GM12878 (cell line): ENCODE data around the gene MEIOSIN. TPM values are rescaled to one million over a fixed set of nuclear protein-coding genes. Genes with fewer than 3 reads are reported as not detected.

Experiments
- CEBPZ ChIP-seq: fragments of 150-350 bp; IDR thresholded peaks from 2 replicates; pipeline ENCODE4 v1.6.1; 2016; ENCODE audit warnings: low read depth, low read length
- CHD2 ChIP-seq: IDR thresholded peaks from 2 replicates; pipeline ENCODE4 v1.6.1; 2011; ENCODE audit warnings: low read depth, low read length, improper control_type of control experiment, borderline replicate concordance
- CREB1 ChIP-seq: IDR thresholded peaks from 2 replicates; pipeline ENCODE4 v1.6.1; 2012; ENCODE audit warnings: low read depth, mild to moderate bottlenecking, inconsistent platforms
- CTCF ChIP-seq, 3 experiments: IDR thresholded peaks in 2 of 3; conservative IDR thresholded peaks in 1 of 3; 2 replicates each; pipeline ENCODE4 v1.5.1; 2011; ENCODE audit warnings: low read depth in 3 of 3, low read length in 3 of 3, mild to moderate bottlenecking in 3 of 3, control low read depth in 2 of 3, moderate library complexity in 2 of 3, inconsistent platforms in 1 of 3, mixed read lengths in 1 of 3; ENCODE audit not compliant: control insufficient read depth in 2 of 3, insufficient read depth in 1 of 3; ENCODE audit errors: extremely low read depth in 1 of 3
- ETV6 ChIP-seq, 2 experiments: fragments of 450-650 bp in 1 of 2; IDR thresholded peaks in 1 of 2; conservative IDR thresholded peaks in 1 of 2; 2 replicates each; pipeline ENCODE4 v1.6.1; 2014; ENCODE audit warnings: antibody characterized with exemption in 1 of 2, borderline replicate concordance in 1 of 2, low read depth in 1 of 2, mild to moderate bottlenecking in 1 of 2, moderate library complexity in 1 of 2
- MEF2B ChIP-seq: fragments of 450-650 bp; IDR thresholded peaks from 2 replicates; pipeline ENCODE4 v1.6.1; 2018; ENCODE audit warnings: mild to moderate bottlenecking, moderate library complexity; ENCODE audit not compliant: partially characterized antibody, poor library complexity, severe bottlenecking
- MXI1 ChIP-seq: fragments of 150-350 bp; IDR thresholded peaks from 2 replicates; pipeline ENCODE4 v1.6.1; 2011; ENCODE audit warnings: low read depth, mild to moderate bottlenecking, inconsistent platforms, low read length, improper control_type of control experiment
- NBN ChIP-seq: fragments of 450-650 bp; IDR thresholded peaks from 2 replicates; pipeline ENCODE4 v1.6.1; 2016
- NFYA ChIP-seq: IDR thresholded peaks from 2 replicates; pipeline ENCODE4 v1.6.1; 2011; ENCODE audit warnings: low read depth, mild to moderate bottlenecking, low read length, improper control_type of control experiment, borderline replicate concordance
- NR2C2 ChIP-seq: IDR thresholded peaks from 2 replicates; pipeline ENCODE4 v1.6.1; 2011; ENCODE audit warnings: borderline replicate concordance, low read depth; ENCODE audit not compliant: control insufficient read depth, insufficient read length
- SIN3A ChIP-seq: IDR thresholded peaks from 2 replicates; pipeline ENCODE4 v1.6.1; 2012; ENCODE audit warnings: low read depth, low read length, improper control_type of control experiment
- SMARCA5 ChIP-seq: fragments of 450-650 bp; IDR thresholded peaks from 2 replicates; pipeline ENCODE4 v1.6.1; 2017; ENCODE audit warnings: mild to moderate bottlenecking
- SUPT20H ChIP-seq: IDR thresholded peaks from 2 replicates; pipeline ENCODE4 v1.6.1; 2011; ENCODE audit warnings: low read depth, mild to moderate bottlenecking, low read length, moderate library complexity, borderline replicate concordance; ENCODE audit not compliant: control insufficient read depth
- TCF7 ChIP-seq: IDR thresholded peaks from 2 replicates; pipeline ENCODE4 v1.6.1; 2014; ENCODE audit warnings: antibody characterized with exemption, borderline replicate concordance
- YY1 ChIP-seq: IDR thresholded peaks from 2 replicates; pipeline ENCODE4 v1.6.1; 2011; ENCODE audit warnings: low read depth, mild to moderate bottlenecking, low read length
- polyA plus RNA-seq, 11 experiments: library from polyadenylated mRNA; depleted of rRNA in 4 of 11; unstranded in 6 of 11; stranded (reverse) in 5 of 11; fragments of >200 nt; fragmentation: Nextera tagmentation in 4 of 11; fragmentation: Illumina TruSeq in 1 of 11; extraction: Ambion mirVana in 4 of 11; extraction: Trizol in 1 of 11; gene quantifications; 1 replicate in 1 of 11; 2 replicates in 10 of 11; pipeline versions ENCODE4 v1.2.1 to v1.2.3, GENCODE V29; 2011 to 2016; ENCODE audit warnings: inconsistent platforms in 2 of 11, missing spikeins in 2 of 11, low read depth in 1 of 11
- total RNA-seq, 4 experiments: library from RNA; depleted of rRNA in 3 of 4; stranded (reverse); fragments of >200 nt in 3 of 4; fragmentation: Illumina TruSeq in 1 of 4; extraction: Trizol in 1 of 4; gene quantifications; 2 replicates each; pipeline versions ENCODE4 v1.2.1 to v1.2.3, GENCODE V29; 2013 to 2021
- TF ChIP-seq, protein P1 (sequence below): fragments of 450-650 bp; IDR thresholded peaks from 2 replicates; pipeline ENCODE4 v1.6.1; 2017; ENCODE audit warnings: mild to moderate bottlenecking
- TF ChIP-seq, protein P2 (sequence below): fragments of 450-650 bp; formaldehyde crosslinking; IDR thresholded peaks from 2 replicates; pipeline ENCODE4 v1.4.0; 2022; ENCODE audit warnings: mild to moderate bottlenecking, moderate library complexity

Gene MEIOSIN
- total and polyA plus RNA-seq, 10 of the 15 experiments (the other 5 are each of a cell fraction or from before 2014, with no cell fraction given): 0.05 to 0.66 (median 0.14) TPM; not detected in 4

DNA sequence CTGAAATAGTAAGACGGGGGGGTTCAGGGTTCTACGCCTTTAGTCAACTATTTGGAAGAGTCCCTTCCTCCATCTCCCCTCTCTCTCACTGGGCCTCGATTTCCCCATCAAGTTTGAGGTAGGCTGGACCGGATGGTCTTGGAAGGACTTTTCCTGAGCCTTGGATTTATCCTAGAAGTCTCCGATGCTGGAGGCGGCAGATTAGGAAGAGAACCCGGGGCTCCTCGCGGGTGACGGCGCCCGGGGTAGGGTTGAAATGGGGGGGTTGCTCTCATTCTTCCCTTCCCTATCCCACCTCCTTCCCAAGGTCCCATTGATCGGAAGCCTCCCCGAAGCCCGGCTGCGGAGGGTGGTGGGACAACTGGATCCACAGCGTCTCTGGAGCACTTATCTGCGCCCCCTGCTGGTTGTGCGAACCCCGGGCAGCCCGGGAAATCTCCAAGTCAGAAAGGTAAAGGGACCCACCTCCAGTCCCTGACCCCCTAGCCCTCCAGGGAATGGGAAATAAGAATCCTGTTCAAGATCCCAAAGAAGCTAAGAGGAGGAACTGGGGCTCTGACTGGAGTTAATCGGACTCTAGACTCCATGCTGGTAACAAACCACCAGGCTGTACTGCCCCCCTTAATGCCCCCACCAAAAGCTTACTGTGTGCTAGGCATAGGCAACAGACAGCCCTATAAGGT lies 40.0 kb upstream of the MEIOSIN start (continued):
- 0 out of 2 replicates have a peak, but pooled peaks have one; percentile 55 for TF ChIP-seq SIN3A
- peak; percentile 59; the same call in 1 of the 2 replicates for TF ChIP-seq YY1
- TF ChIP-seq SUPT20H: no peak
- no peak for TF ChIP-seq NFYA
- 0 out of 2 replicates have a peak, but pooled peaks have one; percentile 34 for TF ChIP-seq CREB1
- TF ChIP-seq NBN: no peak
- TF ChIP-seq CTCF (IDR thresholded peaks at IDR 0.05 in 2 of 3, conservative IDR thresholded peaks at IDR 0.05 in 1 of 3; ENCODE audit: control insufficient read depth in 2 of 3, extremely low read depth in 1 of 3, insufficient read depth in 1 of 3, low read depth in 3 of 3, low read length in 3 of 3): peak; percentile 81 to 96 (median 96)
- TF ChIP-seq SMARCA5: peak; percentile 91
- TF ChIP-seq CEBPZ: no peak
- no peak for TF ChIP-seq MXI1
- TF ChIP-seq TCF7: no peak
- TF ChIP-seq NR2C2: no peak
- TF ChIP-seq CHD2: no peak
- TF ChIP-seq, protein P1, sequence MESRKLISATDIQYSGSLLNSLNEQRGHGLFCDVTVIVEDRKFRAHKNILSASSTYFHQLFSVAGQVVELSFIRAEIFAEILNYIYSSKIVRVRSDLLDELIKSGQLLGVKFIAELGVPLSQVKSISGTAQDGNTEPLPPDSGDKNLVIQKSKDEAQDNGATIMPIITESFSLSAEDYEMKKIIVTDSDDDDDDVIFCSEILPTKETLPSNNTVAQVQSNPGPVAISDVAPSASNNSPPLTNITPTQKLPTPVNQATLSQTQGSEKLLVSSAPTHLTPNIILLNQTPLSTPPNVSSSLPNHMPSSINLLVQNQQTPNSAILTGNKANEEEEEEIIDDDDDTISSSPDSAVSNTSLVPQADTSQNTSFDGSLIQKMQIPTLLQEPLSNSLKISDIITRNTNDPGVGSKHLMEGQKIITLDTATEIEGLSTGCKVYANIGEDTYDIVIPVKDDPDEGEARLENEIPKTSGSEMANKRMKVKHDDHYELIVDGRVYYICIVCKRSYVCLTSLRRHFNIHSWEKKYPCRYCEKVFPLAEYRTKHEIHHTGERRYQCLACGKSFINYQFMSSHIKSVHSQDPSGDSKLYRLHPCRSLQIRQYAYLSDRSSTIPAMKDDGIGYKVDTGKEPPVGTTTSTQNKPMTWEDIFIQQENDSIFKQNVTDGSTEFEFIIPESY: no peak
- TF ChIP-seq MEF2B: no peak
- TF ChIP-seq, protein P2, sequence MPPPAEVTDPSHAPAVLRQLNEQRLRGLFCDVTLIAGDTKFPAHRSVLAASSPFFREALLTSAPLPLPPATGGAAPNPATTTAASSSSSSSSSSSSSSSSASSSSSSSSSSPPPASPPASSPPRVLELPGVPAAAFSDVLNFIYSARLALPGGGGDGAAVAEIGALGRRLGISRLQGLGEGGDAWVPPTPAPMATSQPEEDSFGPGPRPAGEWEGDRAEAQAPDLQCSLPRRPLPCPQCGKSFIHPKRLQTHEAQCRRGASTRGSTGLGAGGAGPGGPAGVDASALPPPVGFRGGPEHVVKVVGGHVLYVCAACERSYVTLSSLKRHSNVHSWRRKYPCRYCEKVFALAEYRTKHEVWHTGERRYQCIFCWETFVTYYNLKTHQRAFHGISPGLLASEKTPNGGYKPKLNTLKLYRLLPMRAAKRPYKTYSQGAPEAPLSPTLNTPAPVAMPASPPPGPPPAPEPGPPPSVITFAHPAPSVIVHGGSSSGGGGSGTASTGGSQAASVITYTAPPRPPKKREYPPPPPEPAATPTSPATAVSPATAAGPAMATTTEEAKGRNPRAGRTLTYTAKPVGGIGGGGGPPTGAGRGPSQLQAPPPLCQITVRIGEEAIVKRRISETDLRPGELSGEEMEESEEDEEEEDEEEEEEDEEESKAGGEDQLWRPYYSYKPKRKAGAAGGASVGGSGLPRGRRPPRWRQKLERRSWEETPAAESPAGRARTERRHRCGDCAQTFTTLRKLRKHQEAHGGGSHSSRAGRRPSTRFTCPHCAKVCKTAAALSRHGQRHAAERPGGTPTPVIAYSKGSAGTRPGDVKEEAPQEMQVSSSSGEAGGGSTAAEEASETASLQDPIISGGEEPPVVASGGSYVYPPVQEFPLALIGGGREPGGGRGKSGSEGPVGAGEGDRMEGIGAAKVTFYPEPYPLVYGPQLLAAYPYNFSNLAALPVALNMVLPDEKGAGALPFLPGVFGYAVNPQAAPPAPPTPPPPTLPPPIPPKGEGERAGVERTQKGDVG (CRISPR knock-in tag): no peak
- TF ChIP-seq ETV6 (conservative IDR thresholded peaks at IDR 0.05 in 1 of 2, IDR thresholded peaks at IDR 0.05 in 1 of 2; ENCODE audit: borderline replicate concordance in 1 of 2, low read depth in 1 of 2): no peak
